GM18502 (cell line): ENCODE measurements around the gene CD48.

Source experiments
- ATAC-seq: cut with Tn5 transposase; IDR thresholded peaks from one replicate; pipeline ENCODE4 v1.9.1; 2021; ENCODE audit warnings: mild to moderate bottlenecking; ENCODE audit not compliant: unreplicated experiment, poor library complexity

Gene CD48

DNA sequence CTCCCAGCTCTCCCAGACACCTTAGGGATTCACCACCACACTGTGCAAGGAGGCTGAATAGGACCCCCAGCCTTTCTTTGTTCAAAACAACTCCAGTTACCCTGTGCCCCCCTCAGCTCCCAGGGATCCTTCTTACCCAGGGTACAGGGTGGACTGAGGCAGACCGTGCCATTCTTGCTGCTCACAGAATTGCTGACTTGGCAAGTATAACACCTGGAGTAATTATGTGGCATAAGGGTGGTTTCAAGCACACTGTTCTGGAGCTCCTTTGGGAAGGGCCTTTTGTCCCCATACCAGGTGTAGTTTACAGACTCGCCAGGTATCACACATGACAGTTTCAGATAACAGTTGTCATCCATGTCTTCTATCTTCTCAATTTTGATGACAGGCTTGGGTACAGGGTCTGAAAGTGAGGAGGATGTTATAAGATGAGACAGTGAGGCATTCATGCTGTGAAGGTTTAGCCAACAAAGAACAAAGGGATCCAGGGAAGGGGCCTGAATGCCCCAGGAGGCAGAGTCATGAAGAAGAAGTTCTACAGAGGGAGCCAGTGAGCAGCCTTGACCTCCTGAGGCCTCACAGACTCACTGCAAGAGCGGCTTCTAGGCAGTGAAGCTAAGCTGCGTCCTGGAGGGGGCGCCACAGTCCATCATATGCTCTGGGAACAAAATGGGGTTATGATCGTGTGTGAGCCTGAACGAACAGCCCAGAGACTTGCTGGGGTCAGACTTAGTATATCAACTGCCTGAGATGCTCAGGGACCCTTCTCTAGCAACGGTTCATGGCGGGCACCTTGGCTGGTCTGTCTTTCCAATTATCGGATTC is 30.3 kb downstream of the CD48 start:
- ATAC-seq = peak; percentile 45

DNA sequence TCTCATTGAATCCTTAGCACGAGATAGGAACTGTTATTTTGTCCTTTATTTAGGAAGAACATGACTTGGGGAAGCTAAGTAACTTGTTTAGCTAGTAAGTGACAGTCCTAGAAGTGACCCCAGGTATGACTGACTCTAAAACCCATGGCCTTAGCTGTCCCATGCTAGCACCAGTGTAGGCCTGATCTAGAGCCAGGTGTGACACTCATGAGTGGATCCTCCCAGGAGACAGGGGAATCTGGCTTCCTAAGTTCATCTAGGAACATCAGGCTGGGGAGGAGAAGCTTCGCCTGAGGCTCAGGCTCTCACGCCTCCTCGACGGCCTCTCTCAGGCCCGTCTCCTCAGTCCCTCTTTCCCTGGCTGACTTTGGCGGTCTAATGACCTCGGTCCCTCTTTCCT is 31.2 kb downstream of the CD48 start:
- no peak for ATAC-seq

DNA sequence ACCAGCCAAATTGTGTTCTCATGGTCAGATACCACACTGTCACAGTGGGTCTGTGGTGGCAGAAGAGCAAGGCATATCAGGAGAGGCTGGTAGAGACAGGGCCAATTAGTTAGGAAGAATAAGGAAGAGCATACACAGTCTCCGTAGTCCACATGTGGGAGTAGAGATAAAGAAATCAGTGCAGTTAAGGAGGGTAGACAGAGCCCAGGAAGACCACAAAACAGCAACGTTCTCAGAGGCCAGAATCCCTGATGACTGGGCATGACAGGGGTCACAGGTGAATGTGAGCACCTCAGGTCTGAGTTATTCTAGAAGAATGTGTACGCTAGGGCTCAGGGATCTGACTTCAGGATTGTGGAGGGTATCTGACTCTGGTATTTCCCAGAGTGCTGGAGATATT is 31.7 kb downstream of the CD48 start:
- ATAC-seq = no peak

DNA sequence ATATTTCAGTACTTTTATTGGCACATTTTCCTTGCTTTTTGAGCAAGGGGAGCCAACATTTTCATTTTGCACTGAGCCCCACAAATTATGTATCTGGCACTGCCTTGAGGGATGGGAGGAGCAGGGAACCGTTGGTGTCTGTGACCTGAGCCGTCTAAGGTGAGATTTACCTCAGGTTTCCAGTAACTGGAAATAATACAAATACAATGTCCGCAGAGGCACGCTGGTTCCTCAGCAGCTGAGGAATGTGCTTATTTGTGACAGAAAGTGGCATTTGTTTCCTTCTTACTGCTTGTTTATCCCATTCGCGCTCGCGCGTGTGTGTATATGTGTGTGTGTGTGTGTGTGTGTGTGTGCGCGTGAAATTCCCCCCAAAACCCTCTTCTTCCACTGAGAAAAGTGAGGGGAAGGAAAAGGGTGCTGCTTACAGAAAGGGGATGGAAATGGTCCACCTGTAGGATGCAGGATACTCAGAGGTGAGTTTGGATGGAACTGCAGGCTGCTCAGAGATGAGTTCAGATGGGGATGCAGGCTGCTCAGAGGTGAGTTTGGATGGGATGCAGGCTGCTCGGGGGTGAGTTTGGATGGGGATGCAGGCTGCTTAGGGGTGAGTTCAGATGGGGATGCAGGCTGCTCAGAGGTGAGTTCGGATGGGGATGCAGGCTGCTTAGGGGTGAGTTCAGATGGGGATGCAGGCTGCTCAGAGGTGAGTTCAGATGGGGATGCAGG is 34.6 kb downstream of the CD48 start:
- ATAC-seq = no peak

DNA sequence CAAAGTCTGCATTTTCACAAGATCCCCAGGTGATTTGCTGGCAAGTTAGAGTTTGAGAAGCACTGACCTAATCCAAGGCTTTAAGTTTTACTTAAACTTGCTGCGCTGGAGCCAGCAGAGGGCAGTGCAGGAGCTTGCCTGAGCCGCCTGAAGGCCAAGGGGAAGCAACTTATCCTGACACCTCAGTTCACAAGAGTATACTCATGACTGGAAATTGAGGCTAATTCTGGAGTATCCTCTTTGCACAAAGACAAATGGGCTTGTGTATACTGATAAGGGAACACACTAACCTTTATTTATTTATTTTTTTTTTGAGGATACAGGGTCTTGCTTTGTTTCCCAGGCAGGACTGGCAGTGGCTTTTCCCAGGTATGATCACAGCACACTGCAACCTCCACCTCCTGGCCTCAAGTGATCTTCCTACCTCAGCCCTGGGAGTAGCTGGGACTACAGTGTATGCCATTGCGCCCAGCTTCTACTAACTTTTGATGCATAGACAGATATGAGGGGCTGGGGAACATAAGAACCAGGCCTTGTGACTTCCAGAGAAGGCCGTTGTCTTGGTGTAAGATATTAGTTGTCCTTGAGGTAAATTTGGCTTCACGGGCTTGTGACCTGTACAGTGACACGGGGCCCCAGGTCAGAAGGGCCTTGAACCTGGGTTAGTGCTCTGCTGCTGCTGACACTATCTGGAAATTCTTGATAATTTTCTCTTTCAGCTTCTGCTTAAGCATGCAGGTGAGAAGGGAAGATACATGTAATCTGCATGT is 35.8 kb downstream of the CD48 start:
- ATAC-seq = peak; percentile 44

DNA sequence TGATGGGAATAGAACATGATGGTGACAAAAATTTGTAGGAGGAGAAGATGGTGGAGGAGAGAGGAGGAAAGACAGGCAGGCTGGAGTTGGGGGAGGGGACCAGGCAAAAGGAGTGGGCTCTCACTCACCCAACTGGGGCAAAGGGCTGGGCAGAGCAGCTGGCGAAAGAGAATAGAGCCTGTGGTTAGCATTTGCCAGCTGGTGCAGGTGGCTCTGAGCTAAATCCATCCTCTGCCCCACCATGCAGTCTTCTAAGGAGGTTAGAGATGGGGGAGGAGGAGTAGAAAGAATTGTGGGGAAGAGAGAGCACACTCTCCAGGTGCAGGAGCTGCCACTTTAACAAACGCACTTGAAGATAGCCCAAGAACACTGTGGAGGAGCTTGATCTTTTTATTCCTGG is 37.2 kb downstream of the CD48 start:
- ATAC-seq = no peak

DNA sequence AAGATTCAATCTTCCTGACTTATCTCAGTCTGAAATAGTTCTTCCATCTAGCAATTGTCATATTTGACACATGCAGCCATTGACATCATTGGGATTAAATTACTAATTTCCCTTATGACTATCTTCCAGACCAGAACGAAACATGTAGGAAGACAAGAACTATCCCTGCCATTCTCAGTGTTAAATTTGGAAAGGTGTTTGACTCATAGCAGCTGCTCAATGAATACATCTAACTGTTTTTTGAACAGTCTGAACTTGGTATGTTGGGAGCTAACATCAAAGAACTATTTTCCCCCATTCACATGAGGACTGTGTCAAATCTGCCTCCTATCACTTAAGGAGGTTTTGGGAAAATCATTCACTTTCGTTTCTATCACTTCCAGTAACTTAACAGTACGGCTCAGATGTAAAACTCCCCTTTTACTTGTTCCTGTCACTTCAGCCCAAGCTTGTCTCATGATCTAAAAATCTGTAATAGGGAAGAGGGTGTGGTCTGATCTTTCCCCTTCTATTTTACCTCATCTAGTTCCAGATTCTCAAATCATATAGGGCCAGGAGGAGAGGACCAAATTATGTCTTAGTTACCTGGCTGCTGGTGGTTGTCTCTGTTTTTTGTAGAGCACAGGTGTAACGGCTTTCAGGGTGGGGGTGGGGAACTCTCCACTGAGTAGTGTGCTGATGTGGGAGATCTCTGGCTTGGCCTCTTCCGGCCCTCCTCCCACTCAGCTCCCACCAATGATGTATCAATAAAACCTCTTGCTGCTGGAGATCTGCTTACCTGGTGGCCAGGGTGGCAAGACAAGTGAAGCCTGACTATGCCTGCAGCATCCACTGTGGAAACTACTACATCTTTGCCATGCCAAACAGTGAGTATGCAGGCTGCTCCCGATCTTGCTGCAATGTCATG is 38.6 kb downstream of the CD48 start:
- no peak for ATAC-seq

DNA sequence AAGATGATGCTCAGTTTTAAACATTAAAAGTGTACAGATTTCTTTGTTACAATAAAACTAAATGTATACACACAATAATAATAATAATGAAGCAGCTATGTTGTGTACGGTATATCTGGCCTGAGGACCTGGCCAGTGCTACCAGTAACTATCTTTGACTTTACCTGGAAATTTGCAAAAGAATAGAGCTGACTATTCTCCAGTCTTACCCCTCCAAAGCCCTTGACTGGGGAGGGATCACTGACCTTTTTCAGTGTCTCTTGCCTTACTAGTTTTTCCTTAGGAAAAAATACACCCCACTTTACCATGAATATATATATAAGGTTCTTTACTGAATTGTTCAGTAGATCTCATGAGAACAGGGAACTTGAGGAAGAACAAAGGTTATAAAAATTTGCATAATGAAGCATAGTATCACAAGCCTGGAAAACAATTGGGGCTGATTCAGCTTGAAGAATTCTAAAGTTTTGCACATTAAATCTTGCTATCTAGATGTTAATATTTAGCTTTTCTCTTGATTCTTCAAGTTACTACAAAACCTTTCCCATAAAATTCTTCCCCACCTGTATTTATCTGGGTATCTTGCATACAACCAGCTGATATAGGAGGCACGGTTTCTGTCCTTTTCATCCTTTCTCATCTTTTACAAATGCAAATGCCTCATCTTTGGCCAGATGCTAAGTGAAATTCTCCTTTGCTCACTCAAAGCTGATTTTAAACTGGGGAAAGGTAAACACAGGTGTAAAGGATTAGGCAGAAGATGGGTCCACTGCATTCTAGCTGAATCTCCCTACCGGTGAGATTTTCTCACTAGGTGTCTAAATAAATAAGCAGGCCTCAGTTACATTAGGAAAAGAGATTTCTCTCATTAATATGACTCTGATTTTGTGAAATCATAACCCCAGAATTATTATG is 39.8 kb downstream of the CD48 start:
- ATAC-seq = no peak

DNA sequence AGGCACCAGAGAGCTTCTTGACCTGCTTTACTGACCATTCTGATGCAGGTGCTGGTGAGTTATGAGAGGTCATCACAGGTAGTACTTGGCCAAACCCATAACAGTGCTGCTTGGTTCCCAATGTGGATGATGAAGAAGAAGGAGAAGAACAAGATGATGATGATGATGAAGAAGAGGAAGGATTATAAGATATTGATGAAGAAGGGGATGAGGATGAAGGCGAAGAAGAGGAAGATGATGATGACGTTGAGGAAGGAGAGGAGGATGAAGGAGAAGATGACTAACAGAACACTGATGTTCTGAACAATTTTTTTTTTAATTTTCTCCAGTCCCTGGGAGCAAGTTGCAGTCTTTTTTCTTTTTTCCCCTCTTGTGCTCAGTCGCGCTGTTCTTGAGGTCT is 40.9 kb downstream of the CD48 start:
- no peak for ATAC-seq

DNA sequence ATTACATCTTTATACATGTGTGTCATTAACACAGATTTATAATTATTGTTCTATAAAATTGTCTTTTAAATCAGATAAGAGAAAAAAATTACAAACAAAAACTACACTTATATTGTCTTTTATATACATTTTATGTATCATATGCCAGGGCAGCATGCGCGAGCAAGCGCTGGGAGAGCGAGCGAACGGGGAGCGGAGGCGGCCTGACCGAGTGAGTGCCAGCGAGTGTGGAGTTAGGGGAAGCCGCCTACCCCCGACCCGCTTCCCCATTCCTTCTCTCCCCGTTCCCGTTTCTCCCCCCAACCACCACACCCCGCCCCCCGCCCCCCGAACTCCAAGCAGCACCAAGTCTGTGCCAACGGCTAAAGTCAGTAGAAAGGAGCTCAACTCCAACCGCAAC is 41.8 kb downstream of the CD48 start:
- ATAC-seq = no peak

DNA sequence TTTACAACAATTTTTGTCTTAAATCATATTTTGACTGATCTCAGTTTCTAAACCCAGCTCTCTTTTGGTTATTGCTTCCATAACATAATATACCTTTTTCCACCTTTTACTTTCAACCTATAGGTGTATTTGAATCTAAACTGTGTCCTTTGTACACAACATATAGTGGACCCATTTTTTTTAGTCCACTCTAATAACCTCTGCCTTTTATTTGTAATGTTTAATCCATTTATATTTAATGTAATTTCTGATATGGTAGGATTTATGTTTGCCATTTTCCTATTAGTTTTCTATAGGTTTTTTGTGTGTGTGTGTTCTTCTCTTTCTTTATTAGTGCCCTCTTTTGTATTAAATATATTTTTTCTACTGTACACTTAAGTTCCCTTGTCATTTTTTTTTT is 42.3 kb downstream of the CD48 start:
- no peak for ATAC-seq

DNA sequence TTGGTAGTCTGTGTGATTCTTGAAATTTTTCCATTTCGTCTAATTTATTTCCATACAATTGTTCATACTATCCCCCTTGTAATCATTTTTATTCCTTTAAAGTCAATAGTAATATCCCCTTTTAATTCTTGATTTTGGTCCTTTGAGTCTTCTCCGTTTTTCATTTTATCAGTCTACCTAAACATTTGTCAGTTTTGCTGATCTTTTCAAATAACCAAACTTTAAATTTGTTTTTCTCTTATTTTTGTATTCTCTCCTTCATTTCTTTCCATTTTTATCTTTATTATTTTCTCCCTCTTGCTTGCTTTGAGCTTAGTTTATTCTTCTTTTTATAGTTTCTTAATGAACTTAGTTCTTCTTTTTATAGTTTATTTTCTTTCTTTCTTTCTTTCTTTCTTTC is 43.7 kb downstream of the CD48 start:
- ATAC-seq = no peak

DNA sequence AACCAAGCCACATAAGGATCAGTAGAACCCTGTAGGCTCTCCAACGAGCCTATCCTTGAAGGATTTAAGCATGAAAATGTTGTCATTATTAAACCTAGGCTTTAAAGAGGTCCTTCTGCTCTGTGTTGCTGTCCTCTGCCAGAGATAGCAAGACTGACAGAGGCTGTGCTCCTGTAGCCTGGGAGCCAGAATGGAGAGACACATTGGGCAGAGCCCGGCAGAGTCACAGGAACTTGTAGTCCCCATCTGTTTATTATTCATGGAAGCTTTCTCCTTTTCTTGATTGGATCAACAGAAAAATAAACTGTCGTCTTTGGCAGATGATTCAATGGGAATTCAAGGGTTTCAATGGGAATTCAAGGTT is 45.6 kb downstream of the CD48 start:
- ATAC-seq = no peak

DNA sequence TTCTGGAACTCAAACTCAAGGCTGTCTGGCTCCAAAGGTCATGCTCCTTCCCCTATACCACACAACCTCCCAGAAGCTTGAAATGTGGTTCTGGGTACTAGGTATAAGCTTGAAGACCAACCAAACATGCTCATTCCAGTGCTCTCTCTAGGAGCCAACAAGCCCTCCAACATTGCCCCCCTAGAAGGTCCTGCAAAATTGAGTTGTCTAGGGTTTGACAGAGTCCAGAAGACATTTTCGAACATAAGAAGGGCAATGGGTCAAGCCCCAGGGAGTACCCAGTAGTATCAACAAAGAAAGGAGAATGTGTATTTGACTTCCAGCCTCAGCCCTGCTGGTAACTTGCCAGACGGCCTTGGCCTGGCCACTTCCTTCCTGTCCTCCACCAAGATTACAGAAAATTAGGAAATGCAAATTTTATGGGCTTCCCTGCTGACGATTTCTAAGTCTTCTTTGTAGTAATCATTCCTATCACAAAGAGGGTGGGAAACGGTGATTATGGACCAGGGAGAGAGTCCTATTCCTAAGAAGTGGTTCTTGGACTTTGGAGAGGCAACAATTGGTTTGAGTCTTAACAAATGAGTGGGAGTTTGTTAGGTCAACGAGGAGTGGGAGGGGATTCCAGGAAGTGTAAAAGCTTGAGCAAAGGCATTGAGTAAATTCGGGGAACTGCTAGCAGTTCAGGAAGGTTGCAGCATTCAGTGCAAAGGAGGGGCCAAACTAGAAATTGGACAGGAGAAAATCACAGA is 46.1 kb downstream of the CD48 start:
- peak; percentile 17 for ATAC-seq

DNA sequence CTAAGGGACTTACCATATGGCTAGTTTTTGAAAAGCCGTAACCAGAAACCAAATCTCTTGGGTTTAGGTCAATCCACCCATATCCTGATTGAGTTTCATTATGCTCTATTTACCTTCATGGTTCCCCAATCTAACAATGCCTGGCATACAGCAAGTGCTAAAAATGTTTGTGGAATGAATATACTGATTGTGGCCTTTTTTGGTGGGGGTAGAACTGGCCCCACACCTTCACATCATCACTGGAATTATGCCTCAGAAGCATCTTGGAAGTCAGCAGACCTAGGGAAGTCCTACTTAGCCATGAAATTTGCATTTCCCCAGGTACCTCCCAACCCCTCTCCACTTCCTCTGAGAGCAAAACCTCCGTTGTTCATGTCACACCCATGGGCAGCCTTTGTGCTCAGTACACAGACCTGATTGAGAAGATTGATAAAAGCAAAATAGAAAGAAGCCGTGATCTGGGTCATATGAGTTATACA is 47.0 kb downstream of the CD48 start:
- peak; percentile 67 for ATAC-seq

DNA sequence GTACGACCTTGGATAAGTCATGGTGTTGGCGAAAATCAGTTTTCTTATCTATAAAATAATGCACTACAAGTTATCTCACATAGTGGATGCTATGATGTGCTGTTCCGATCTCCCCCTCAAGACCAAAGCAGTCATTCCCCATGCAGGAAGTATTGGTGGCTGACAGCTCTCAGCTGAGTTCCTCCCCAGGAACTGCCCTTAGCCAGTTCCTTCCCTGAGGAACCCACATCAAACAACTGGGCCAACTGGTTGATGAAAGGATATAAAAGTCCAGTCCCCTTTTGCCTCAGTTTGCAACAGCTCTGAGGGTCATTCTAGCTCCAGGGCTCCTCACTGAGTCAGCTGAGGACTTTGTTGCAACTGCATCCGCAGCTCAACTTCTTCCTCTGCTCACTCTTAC is 48.7 kb downstream of the CD48 start:
- ATAC-seq = no peak

DNA sequence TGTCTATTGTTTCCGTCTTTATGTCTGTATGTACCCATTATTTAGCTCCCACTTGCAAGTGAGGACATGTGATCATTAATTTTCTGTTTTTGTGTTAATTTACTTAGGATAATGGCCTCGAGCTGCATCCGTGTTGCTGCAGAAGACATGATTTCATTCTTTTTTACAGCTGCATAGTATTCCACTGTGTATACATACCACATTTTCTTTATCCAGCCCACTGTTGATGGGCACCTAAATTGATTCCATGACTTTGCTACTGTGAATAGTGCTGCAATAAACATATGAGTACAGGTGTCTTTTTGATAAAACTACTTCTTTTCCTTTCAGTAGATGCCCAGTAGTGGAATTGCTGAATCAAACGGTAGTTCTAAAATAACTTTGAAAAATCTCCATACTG is 52.1 kb downstream of the CD48 start:
- no peak for ATAC-seq

DNA sequence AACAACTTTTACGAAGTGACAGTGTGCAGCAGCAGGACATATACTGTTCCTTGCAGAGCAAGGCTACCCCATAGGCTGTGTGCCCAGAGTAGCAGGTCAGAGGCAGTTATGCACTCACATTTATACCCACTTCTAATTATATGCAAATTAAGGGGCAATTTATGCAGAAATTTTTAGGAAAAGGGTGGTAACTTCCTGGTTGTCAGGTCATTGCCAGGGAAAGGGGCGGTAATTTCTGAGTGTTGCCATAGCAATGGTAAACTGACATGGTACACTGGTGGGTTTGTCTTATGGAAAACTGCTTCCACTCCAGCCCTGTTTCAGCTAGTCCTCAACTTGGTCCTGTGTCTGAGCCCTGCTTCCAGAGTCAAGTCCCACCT is 52.8 kb downstream of the CD48 start:
- no peak for ATAC-seq
